ENCODE measurements around the gene MYO7A. TPM values are rescaled to one million over a fixed set of nuclear protein-coding genes. Genes with fewer than 3 reads are reported as not detected.

The MYO7A gene
- total RNA-seq, 1 donor from 2014 or later, result 0.16 TPM

DNA sequence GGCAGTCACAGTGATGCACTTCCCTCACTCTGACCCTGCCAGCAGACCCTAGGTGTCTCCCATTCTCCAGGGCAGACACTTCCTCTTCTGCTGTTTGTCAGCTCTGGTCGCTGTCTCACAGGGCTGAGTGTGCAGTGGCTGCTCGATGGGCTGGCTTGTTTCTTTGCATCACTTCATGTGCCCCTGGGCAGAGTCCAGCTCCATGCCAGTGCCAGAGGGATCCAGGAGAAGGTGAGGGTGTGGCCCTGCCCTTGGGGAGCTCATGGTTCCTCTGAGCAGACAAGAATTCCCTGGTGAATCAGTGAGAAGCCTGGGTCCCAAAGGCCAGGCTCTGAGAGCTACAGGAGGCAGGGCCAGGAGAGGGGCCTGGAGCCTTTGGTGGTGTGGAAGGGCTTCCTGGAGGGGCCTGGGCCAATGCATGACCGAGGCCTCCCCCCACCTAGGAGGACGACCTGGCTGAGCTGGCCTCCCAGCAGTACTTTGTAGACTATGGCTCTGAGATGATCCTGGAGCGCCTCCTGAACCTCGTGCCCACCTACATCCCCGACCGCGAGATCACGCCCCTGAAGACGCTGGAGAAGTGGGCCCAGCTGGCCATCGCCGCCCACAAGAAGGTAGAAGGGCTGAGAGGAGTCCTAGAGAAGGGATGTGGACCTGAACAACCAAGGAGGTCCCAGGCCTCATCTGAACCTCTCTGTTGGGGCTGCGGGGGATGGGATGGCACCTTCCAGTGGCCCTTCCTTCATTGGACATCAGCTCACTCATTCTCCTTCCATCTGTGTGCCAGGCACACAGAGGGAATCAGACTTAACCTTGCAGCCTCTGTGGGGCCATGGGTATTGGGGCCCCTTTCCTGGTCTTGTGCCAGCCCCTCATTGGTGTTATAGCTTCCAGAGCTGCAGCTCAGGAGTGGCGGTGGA, 66.1 kb downstream of the MYO7A start:
- Histone ChIP-seq H3K9me3 (ENCODE audit: insufficient read depth, low read depth, low read length) (peaks cover 4% of the 10 kb centered on the region), H3K27me3 (ENCODE audit: insufficient read depth, low read length) (no peaks in the 10 kb centered on the region)

DNA sequence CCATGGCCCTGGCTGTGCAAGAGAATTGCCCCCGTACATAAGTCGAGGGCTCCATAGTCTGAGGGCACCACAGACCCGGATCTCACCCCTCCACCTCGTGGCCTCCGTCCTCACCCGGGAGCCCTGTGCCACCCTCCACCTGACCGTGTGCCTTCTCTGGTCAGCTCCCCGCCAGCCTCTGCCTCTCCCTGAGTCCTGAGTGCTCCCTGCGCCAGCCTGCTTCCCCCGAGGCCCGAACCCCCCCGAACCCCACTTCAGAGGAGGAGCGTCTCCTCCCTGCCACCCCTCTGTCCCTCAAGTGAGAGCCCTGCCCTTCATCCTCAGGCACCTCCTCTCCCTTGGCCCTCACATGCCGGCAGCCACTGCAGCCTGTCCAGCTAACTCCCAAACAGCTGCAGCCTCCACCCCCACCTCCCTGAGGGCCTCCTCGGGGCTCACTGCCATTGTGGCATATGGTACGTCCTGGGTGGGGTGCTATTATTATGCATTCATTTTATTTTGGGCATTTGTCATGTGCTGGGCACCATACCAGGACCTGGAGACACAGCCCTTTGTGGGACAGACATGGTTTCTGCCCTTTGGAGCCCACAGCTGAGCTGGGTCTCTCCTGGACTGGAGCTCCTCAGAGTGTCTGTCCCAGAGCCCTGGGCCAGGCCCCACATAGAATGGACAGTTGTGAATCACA, 67.2 kb downstream of the MYO7A start:
- peaks cover 4% of the 10 kb centered on the region for H3K9me3 ChIP-seq (ENCODE audit: insufficient read depth, low read depth, low read length)
- H3K36me3 Mint-ChIP-seq (ENCODE audit: low read depth, unreplicated experiment), result no peaks in the 10 kb centered on the region
- no peak overlapping the region for H3K4me3 Mint-ChIP-seq (ENCODE audit: unreplicated experiment)
- no peak overlapping the region for H3K27ac Mint-ChIP-seq (ENCODE audit: unreplicated experiment)
- FAIRE-seq (no peak), DNase-seq (ENCODE audit: low read depth) (no peak)
- no peaks in the 10 kb centered on the region for H3K79me2 ChIP-seq (ENCODE audit: insufficient read depth, low read length)
- H4K20me1 ChIP-seq (ENCODE audit: insufficient read depth, low read length), result no peaks in the 10 kb centered on the region
- H2AFZ ChIP-seq (ENCODE audit: low read depth, low read length), result no peak overlapping the region
- H3K27ac ChIP-seq (ENCODE audit: low read depth, low read length), result no peak overlapping the region
- no peaks in the 10 kb centered on the region for H3K36me3 ChIP-seq (ENCODE audit: insufficient read depth, low read length)
- no peaks in the 10 kb centered on the region for H3K4me1 Mint-ChIP-seq (ENCODE audit: low read depth, unreplicated experiment)
- no peak overlapping the region for H3K9ac ChIP-seq (ENCODE audit: low read length)
- no peaks in the 10 kb centered on the region for H3K27me3 ChIP-seq (ENCODE audit: insufficient read depth, low read length)
- no peak for TF ChIP-seq EZH2 (IDR thresholded peaks at IDR 0.05; ENCODE audit: insufficient read depth, low read length)
- TF ChIP-seq, protein P1, sequence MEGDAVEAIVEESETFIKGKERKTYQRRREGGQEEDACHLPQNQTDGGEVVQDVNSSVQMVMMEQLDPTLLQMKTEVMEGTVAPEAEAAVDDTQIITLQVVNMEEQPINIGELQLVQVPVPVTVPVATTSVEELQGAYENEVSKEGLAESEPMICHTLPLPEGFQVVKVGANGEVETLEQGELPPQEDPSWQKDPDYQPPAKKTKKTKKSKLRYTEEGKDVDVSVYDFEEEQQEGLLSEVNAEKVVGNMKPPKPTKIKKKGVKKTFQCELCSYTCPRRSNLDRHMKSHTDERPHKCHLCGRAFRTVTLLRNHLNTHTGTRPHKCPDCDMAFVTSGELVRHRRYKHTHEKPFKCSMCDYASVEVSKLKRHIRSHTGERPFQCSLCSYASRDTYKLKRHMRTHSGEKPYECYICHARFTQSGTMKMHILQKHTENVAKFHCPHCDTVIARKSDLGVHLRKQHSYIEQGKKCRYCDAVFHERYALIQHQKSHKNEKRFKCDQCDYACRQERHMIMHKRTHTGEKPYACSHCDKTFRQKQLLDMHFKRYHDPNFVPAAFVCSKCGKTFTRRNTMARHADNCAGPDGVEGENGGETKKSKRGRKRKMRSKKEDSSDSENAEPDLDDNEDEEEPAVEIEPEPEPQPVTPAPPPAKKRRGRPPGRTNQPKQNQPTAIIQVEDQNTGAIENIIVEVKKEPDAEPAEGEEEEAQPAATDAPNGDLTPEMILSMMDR (IDR thresholded peaks at IDR 0.05; ENCODE audit: insufficient read depth, low read depth, low read length), result no peak
- no peaks in the 10 kb centered on the region for H3K4me1 ChIP-seq (ENCODE audit: insufficient read depth, low read length)
- peaks cover 15% of the 10 kb centered on the region for H3K27me3 Mint-ChIP-seq (ENCODE audit: low read depth, unreplicated experiment)
- no peaks in the 10 kb centered on the region for H3K9me3 Mint-ChIP-seq (ENCODE audit: unreplicated experiment)
- H3K4me2 ChIP-seq (ENCODE audit: low read length), result no peak overlapping the region
- no peak overlapping the region for H3K4me3 ChIP-seq (ENCODE audit: insufficient read depth, low read depth, low read length)

More for the DNA sequence above, 66.1 kb downstream of the MYO7A start:
- Mint-ChIP-seq H3K4me3 (ENCODE audit: unreplicated experiment) (no peak overlapping the region), H3K36me3 (ENCODE audit: low read depth, unreplicated experiment) (no peaks in the 10 kb centered on the region), H3K27ac (ENCODE audit: unreplicated experiment) (no peak overlapping the region), H3K9me3 (ENCODE audit: unreplicated experiment) (no peaks in the 10 kb centered on the region), H3K4me1 (ENCODE audit: low read depth, unreplicated experiment) (no peaks in the 10 kb centered on the region), H3K27me3 (ENCODE audit: low read depth, unreplicated experiment) (peaks cover 13% of the 10 kb centered on the region)
- H3K79me2 ChIP-seq (ENCODE audit: insufficient read depth, low read length), result no peaks in the 10 kb centered on the region
- no peak for TF ChIP-seq EZH2 (IDR thresholded peaks at IDR 0.05; ENCODE audit: insufficient read depth, low read length)
- TF ChIP-seq, protein P1 (IDR thresholded peaks at IDR 0.05; ENCODE audit: insufficient read depth, low read depth, low read length), result no peak
- no peak overlapping the region for H3K27ac ChIP-seq (ENCODE audit: low read depth, low read length)
- H3K4me2 ChIP-seq (ENCODE audit: low read length), result no peak overlapping the region
- DNase-seq (ENCODE audit: low read depth) (no peak), FAIRE-seq (no peak)
- no peak overlapping the region for H3K9ac ChIP-seq (ENCODE audit: low read length)
- H3K4me1 ChIP-seq (ENCODE audit: insufficient read depth, low read length), result no peaks in the 10 kb centered on the region
- no peaks in the 10 kb centered on the region for H3K36me3 ChIP-seq (ENCODE audit: insufficient read depth, low read length)
- no peaks in the 10 kb centered on the region for H4K20me1 ChIP-seq (ENCODE audit: insufficient read depth, low read length)
- H2AFZ ChIP-seq (ENCODE audit: low read depth, low read length), result no peak overlapping the region
- no peak overlapping the region for H3K4me3 ChIP-seq (ENCODE audit: insufficient read depth, low read depth, low read length)
